GM12875 (cell line): ENCODE results near the gene GAA.
"Not testable (repeated sequence)": the region's sequence is repeated elsewhere in the genome, so short reads cannot be mapped to it uniquely, and the experiment has no call there.

ENCODE experiments used
- H3K4me3 ChIP-seq: one replicate; pipeline ENCODE4 v1.5.1; 2011; ENCODE audit warnings: low read depth, low read length, control low read depth
- TF ChIP-seq, protein P1 (sequence below): IDR thresholded peaks from 2 replicates; pipeline ENCODE4 v1.5.1; 2011; ENCODE audit warnings: low read depth, mild to moderate bottlenecking, control low read depth, inconsistent platforms, low read length, moderate library complexity, borderline replicate concordance; ENCODE audit not compliant: insufficient read depth

The GAA gene

GRCh38 chr17:80154166-80154565 is 52.8 kb downstream of the GAA start:
- H3K4me3 ChIP-seq, result no peak overlapping the region
- TF ChIP-seq, protein P1, sequence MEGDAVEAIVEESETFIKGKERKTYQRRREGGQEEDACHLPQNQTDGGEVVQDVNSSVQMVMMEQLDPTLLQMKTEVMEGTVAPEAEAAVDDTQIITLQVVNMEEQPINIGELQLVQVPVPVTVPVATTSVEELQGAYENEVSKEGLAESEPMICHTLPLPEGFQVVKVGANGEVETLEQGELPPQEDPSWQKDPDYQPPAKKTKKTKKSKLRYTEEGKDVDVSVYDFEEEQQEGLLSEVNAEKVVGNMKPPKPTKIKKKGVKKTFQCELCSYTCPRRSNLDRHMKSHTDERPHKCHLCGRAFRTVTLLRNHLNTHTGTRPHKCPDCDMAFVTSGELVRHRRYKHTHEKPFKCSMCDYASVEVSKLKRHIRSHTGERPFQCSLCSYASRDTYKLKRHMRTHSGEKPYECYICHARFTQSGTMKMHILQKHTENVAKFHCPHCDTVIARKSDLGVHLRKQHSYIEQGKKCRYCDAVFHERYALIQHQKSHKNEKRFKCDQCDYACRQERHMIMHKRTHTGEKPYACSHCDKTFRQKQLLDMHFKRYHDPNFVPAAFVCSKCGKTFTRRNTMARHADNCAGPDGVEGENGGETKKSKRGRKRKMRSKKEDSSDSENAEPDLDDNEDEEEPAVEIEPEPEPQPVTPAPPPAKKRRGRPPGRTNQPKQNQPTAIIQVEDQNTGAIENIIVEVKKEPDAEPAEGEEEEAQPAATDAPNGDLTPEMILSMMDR, result no peak

- H3K4me3 ChIP-seq, result not testable (repeated sequence)
Measured at GRCh38 chr17:80155600-80155999, 54.2 kb downstream of the GAA start.

GRCh38 chr17:80158846-80159245 is 57.5 kb downstream of the GAA start:
- no peak overlapping the region for H3K4me3 ChIP-seq
- TF ChIP-seq, protein P1, result no peak

- no peak overlapping the region for H3K4me3 ChIP-seq
- TF ChIP-seq, protein P1, result no peak
Measured at GRCh38 chr17:80160536-80160935, 59.2 kb downstream of the GAA start.

DNA sequence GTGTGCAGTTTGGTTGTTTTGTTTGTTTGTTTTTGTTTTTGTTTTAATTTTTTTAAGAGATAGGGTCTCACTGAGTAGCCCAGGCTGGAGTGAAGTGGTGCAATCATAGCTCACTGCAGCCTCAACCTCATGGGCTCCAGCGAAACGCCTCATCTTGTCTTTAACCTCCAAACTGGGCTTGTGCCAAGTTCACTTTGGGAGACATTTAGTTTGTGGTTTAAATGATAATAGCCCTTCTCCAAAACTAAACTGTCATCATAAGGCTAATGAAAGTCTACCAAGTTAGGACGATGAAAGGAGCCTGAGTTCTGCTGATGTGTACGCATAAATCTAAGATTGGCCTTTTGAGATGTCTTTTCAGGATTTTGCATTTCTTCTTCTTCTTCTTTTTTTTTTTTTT is 62.0 kb downstream of the GAA start:
- TF ChIP-seq, protein P1, result no peak
- H3K4me3 ChIP-seq, result no peak overlapping the region

- TF ChIP-seq, protein P1, result no peak
- no peak overlapping the region for H3K4me3 ChIP-seq
Measured at GRCh38 chr17:80164185-80164584, 62.8 kb downstream of the GAA start.

GRCh38 chr17:80166446-80166845 is 65.1 kb downstream of the GAA start:
- TF ChIP-seq, protein P1, result no peak
- H3K4me3 ChIP-seq, result no peak overlapping the region

DNA sequence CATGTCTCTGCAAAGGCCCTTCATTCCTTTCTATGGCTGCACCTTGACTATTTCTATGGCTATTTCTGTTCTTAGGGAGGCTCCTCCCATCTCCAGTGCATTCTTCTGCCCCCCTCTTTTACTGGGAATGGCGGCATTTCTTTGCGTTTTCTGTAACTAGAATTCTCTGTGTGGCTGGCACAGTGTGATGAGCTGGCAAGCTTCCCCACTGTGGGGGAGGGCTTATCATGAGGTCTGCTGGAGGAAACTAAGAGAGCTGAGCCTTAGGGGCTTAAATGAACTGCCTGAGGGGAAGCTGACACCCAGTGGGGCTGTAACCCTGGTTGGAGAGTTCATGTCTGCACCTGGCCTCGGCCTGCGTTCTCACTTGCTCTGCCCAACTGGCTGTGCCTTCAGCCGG is 67.0 kb downstream of the GAA start:
- no peak overlapping the region for H3K4me3 ChIP-seq
- TF ChIP-seq, protein P1, result no peak
